H9 (cell line): ENCODE data around the gene DCX. TPM values are rescaled to one million over a fixed set of nuclear protein-coding genes. Genes with fewer than 3 reads are reported as not detected.

Experiments
- DNase-seq: peaks from one replicate; pipeline ENCODE4 v3.0.0-alpha.2; 2017
- H2AFZ ChIP-seq: one replicate; pipeline ENCODE4 v1.6.1; 2013; ENCODE audit warnings: mild to moderate bottlenecking, low read length, control low read depth, moderate library complexity
- H2AK5ac ChIP-seq: 2 replicates; pipeline ENCODE4 v1.6.1; 2013; ENCODE audit warnings: low read length, control low read depth, mixed read lengths; ENCODE audit not compliant: insufficient read length
- H2BK120ac ChIP-seq: one replicate; pipeline ENCODE4 v1.6.1; 2013; ENCODE audit warnings: low read depth, mild to moderate bottlenecking, low read length, control low read depth, inconsistent platforms; ENCODE audit not compliant: poor library complexity, severe bottlenecking
- H2BK12ac ChIP-seq: 2 replicates; pipeline ENCODE4 v1.6.1; 2013; ENCODE audit warnings: low read length, control low read depth, mixed read lengths, low read depth; ENCODE audit not compliant: insufficient read length
- H2BK15ac ChIP-seq: 2 replicates; pipeline ENCODE4 v1.6.1; 2013; ENCODE audit warnings: low read depth, low read length, control low read depth
- H2BK20ac ChIP-seq: one replicate; pipeline ENCODE4 v1.6.1; 2013; ENCODE audit warnings: low read depth, mild to moderate bottlenecking, low read length, control low read depth, inconsistent platforms; ENCODE audit not compliant: poor library complexity, severe bottlenecking
- H2BK5ac ChIP-seq: 2 replicates; pipeline ENCODE4 v1.6.1; 2013; ENCODE audit warnings: low read length, control low read depth, mixed read lengths; ENCODE audit not compliant: insufficient read length
- H3K14ac ChIP-seq: 2 replicates; pipeline ENCODE4 v1.6.1; 2013; ENCODE audit warnings: low read length, control low read depth; ENCODE audit not compliant: insufficient read depth
- H3K18ac ChIP-seq: 2 replicates; pipeline ENCODE4 v1.6.1; 2013; ENCODE audit warnings: low read depth, mild to moderate bottlenecking, mixed read lengths, low read length, control low read depth; ENCODE audit not compliant: insufficient read length
- H3K23ac ChIP-seq: 2 replicates; pipeline ENCODE4 v1.6.1; 2013; ENCODE audit warnings: low read length, control low read depth, mixed read lengths, low read depth; ENCODE audit not compliant: insufficient read length
- H3K23me2 ChIP-seq: 2 replicates; pipeline ENCODE4 v1.6.1; 2013; ENCODE audit warnings: low read depth, mild to moderate bottlenecking, mixed read lengths, low read length, control low read depth; ENCODE audit not compliant: insufficient read length, poor library complexity, severe bottlenecking
- H3K27ac ChIP-seq: 2 replicates; pipeline ENCODE4 v1.5.1; 2013; ENCODE audit warnings: low read length, control low read depth, mixed read lengths, low read depth; ENCODE audit not compliant: insufficient read length
- H3K27me3 ChIP-seq: 2 replicates; pipeline ENCODE4 v1.6.1; 2013; ENCODE audit warnings: low read length, control low read depth, inconsistent platforms; ENCODE audit not compliant: insufficient read depth
- H3K4ac ChIP-seq: 2 replicates; pipeline ENCODE4 v1.6.1; 2013; ENCODE audit warnings: low read depth, mild to moderate bottlenecking, control low read depth, inconsistent platforms, low read length, moderate library complexity
- H3K4me1 ChIP-seq: 2 replicates; pipeline ENCODE4 v1.6.1; 2013; ENCODE audit warnings: low read length, control low read depth, inconsistent platforms; ENCODE audit not compliant: insufficient read depth
- H3K4me2 ChIP-seq: 2 replicates; pipeline ENCODE4 v1.6.1; 2013; ENCODE audit warnings: low read length, control low read depth, mixed read lengths; ENCODE audit not compliant: insufficient read length, insufficient read depth
- H3K56ac ChIP-seq: 2 replicates; pipeline ENCODE4 v1.6.1; 2013; ENCODE audit warnings: low read depth, mild to moderate bottlenecking, mixed read lengths, low read length, control low read depth; ENCODE audit not compliant: insufficient read length
- H3K79me1 ChIP-seq: 2 replicates; pipeline ENCODE4 v1.6.1; 2013; ENCODE audit warnings: low read depth, mild to moderate bottlenecking, moderate library complexity, low read length, control low read depth, inconsistent platforms; ENCODE audit not compliant: insufficient read depth, poor library complexity, severe bottlenecking
- H3K79me2 ChIP-seq: 2 replicates; pipeline ENCODE4 v1.6.1; 2013; ENCODE audit warnings: low read length, control low read depth, inconsistent platforms; ENCODE audit not compliant: insufficient read depth
- H3K9ac ChIP-seq: 2 replicates; pipeline ENCODE4 v1.6.1; 2013; ENCODE audit warnings: low read length, control low read depth, mixed read lengths; ENCODE audit not compliant: insufficient read length; ENCODE audit errors: extremely low read depth
- H3K9me3 ChIP-seq: one replicate; pipeline ENCODE4 v1.6.1; 2013; ENCODE audit warnings: low read depth, low read length, inconsistent platforms; ENCODE audit not compliant: control insufficient read depth
- H3T11ph ChIP-seq: one replicate; pipeline ENCODE4 v1.6.1; 2013; ENCODE audit warnings: mild to moderate bottlenecking, low read length, control low read depth, inconsistent platforms
- H4K20me1 ChIP-seq: one replicate; pipeline ENCODE4 v1.6.1; 2013; ENCODE audit not compliant: control insufficient read depth, insufficient read length, insufficient read depth
- H4K5ac ChIP-seq: 2 replicates; pipeline ENCODE4 v1.6.1; 2013; ENCODE audit warnings: low read depth, mild to moderate bottlenecking, mixed read lengths, low read length, control low read depth; ENCODE audit not compliant: insufficient read length
- H4K8ac ChIP-seq: replicated peaks from 2 replicates; pipeline ENCODE4 v1.6.1; 2013; ENCODE audit warnings: low read length, control low read depth, mixed read lengths, low read depth; ENCODE audit not compliant: insufficient read length
- H4K91ac ChIP-seq: 2 replicates; pipeline ENCODE4 v1.6.1; 2013; ENCODE audit warnings: low read depth, mild to moderate bottlenecking, moderate library complexity, mixed read lengths, low read length, control low read depth; ENCODE audit not compliant: insufficient read length
- H3K27ac Mint-ChIP-seq, 3 experiments: 2 replicates in 2 of 3; 3 replicates in 1 of 3; pipeline ENCODE4 v1.8.0; 2020 to 2021; ENCODE audit warnings: mixed read lengths in 3 of 3, mild to moderate bottlenecking in 1 of 3, moderate library complexity in 1 of 3
- H3K27me3 Mint-ChIP-seq: 2 replicates; pipeline ENCODE4 v1.8.0; 2021; ENCODE audit warnings: low read depth, mild to moderate bottlenecking, moderate library complexity, mixed read lengths
- H3K36me3 Mint-ChIP-seq, 3 experiments: 2 replicates in 2 of 3; 3 replicates in 1 of 3; pipeline ENCODE4 v1.8.0; 2020 to 2021; ENCODE audit warnings: low read depth in 3 of 3, mixed read lengths in 3 of 3; ENCODE audit not compliant: insufficient read depth in 1 of 3
- H3K4me1 Mint-ChIP-seq, 2 experiments: 2 replicates each; pipeline ENCODE4 v1.8.0; 2020; ENCODE audit warnings: mixed read lengths in 2 of 2
- H3K4me3 Mint-ChIP-seq, 2 experiments: 2 replicates in 1 of 2; 3 replicates in 1 of 2; pipeline ENCODE4 v1.8.0; 2020 to 2021; ENCODE audit warnings: mild to moderate bottlenecking in 2 of 2, mixed read lengths in 2 of 2, moderate library complexity in 1 of 2
- H3K9me3 Mint-ChIP-seq, 2 experiments: 2 replicates in 1 of 2; 3 replicates in 1 of 2; pipeline ENCODE4 v1.8.0; 2020; ENCODE audit warnings: mild to moderate bottlenecking in 2 of 2, mixed read lengths in 2 of 2, moderate library complexity in 1 of 2
- WGBS: extraction: QIAGEN DNeasy Blood & Tissue Kit; methylation state at CpG from one replicate; pipeline ENCODE4 v1.1.7; 2013; ENCODE audit warnings: missing lambda C conversion rate, low lambda C conversion rate, mixed read lengths; ENCODE audit not compliant: insufficient read length; ENCODE audit errors: extremely low coverage; 5-methylcytosine and 5-hydroxymethylcytosine counted together
- total RNA-seq: library from RNA; stranded (reverse); gene quantifications from 2 replicates; pipeline ENCODE4 v1.2.1, GENCODE V29; 2021
- TF ChIP-seq, protein P1 (sequence below): fragments of 200-600 bp; sonication (generic); conservative IDR thresholded peaks from 3 replicates; pipeline ENCODE4 v1.8.0; 2021; ENCODE audit warnings: antibody characterized with exemption, mild to moderate bottlenecking

Gene DCX
- total RNA-seq, 1 experiment from 2014 or later, result 2.0 TPM

DNA sequence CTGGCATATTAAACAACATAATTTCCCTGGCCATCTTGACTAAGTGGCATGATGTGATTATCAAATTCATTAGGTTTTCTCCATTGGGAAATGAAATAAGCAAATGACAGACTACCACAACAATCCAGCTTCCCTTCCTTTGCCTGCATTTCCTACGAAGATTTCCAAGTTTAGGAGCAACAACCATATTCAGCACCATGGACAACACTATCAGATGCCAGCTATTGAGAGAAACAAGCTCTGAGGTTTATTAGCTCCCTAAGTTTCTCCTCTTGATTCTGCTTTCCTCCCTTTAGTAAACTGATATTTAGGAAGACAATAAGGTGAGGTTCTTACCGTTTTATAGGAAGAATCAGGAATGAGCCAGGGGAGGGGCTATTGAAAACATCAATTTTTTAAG lies 36.2 kb downstream of the DCX start:
- Histone ChIP-seq H3K56ac (no peak overlapping the region), H2BK12ac (no peak overlapping the region), H3K9me3 (no peaks in the 10 kb centered on the region), H3K27ac (no peak overlapping the region), H2BK120ac (no peak overlapping the region), H3T11ph (no peak overlapping the region), H2AK5ac (no peak overlapping the region), H3K23ac (no peak overlapping the region), H4K5ac (no peak overlapping the region), H3K18ac (no peak overlapping the region), H3K4me2 (no peak overlapping the region), H3K23me2 (no peaks in the 10 kb centered on the region), H2BK20ac (no peak overlapping the region), H3K4me1 (peaks cover 2% of the 10 kb centered on the region; the same call in 1 of the 2 replicates), H2AFZ (no peak overlapping the region), H2BK5ac (no peak overlapping the region), H3K14ac (no peak overlapping the region), H3K79me2 (no peaks in the 10 kb centered on the region), H3K79me1 (no peaks in the 10 kb centered on the region), H4K8ac (no peak overlapping the region), H3K9ac (no peak overlapping the region), H4K20me1 (no peaks in the 10 kb centered on the region), H4K91ac (no peak overlapping the region), H3K27me3 (no peaks in the 10 kb centered on the region), H3K4ac (no peak overlapping the region), H2BK15ac (no peak overlapping the region)
- Mint-ChIP-seq H3K9me3 (no peaks in the 10 kb centered on the region), H3K4me3 (no peak overlapping the region), H3K4me1 (peaks cover 25 to 39% of the 10 kb centered on the region in 2 experiments), H3K36me3 (no peaks in the 10 kb centered on the region), H3K27ac (no peak overlapping the region), H3K27me3 (no peaks in the 10 kb centered on the region)
- TF ChIP-seq, protein P1, sequence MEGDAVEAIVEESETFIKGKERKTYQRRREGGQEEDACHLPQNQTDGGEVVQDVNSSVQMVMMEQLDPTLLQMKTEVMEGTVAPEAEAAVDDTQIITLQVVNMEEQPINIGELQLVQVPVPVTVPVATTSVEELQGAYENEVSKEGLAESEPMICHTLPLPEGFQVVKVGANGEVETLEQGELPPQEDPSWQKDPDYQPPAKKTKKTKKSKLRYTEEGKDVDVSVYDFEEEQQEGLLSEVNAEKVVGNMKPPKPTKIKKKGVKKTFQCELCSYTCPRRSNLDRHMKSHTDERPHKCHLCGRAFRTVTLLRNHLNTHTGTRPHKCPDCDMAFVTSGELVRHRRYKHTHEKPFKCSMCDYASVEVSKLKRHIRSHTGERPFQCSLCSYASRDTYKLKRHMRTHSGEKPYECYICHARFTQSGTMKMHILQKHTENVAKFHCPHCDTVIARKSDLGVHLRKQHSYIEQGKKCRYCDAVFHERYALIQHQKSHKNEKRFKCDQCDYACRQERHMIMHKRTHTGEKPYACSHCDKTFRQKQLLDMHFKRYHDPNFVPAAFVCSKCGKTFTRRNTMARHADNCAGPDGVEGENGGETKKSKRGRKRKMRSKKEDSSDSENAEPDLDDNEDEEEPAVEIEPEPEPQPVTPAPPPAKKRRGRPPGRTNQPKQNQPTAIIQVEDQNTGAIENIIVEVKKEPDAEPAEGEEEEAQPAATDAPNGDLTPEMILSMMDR, result no peak
- no CpG with 5 or more reads among the region's 2 CpGs for WGBS
- no peak for DNase-seq
